GM15510 (cell line): ENCODE measurements around the gene NME9.

Experiments
- POLR2A ChIP-seq: IDR thresholded peaks from 3 replicates; pipeline ENCODE4 v1.6.1; 2011; ENCODE audit warnings: borderline replicate concordance; ENCODE audit not compliant: insufficient read length; ENCODE audit errors: extremely low read depth

Gene NME9

DNA sequence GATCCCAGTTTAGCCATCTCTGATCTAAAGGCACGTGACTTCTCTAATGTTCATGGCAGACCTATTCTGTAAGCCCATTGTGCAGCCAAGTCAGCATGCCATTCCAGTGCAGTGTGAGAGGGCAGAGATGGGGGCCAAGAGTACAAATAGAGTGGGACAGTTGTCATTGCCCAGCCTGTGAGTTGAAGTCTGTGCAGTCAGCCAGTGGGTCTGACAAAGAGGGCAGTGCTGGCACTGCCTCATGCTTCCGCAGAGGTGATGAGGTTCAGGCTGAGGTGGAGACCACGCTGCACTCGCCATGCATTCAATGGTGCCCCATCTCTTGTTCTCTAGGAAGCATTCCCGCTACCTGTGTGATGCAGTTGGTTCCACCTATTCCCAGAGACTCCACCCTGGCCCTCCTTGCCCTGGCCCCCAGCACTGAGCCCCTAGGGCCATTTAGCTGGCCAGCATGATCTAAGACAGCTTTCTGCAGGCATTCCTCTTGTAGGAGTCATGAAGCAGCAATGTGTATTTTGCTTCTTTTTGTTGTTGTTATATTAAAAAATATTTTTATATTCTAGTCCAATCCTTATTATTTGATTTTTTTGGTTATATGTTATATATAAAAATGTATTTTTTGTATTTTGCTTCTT lies 22.4 kb upstream of the NME9 start:
- TF ChIP-seq POLR2A, result no peak

GRCh38 chr3:138351151-138351550 lies 21.5 kb upstream of the NME9 start:
- no peak for TF ChIP-seq POLR2A

- no peak for TF ChIP-seq POLR2A
Observed at GRCh38 chr3:138349926-138350665, 20.4 kb upstream of the NME9 start.

- TF ChIP-seq POLR2A, result no peak
Observed at GRCh38 chr3:138348754-138349739, 19.4 kb upstream of the NME9 start.

DNA sequence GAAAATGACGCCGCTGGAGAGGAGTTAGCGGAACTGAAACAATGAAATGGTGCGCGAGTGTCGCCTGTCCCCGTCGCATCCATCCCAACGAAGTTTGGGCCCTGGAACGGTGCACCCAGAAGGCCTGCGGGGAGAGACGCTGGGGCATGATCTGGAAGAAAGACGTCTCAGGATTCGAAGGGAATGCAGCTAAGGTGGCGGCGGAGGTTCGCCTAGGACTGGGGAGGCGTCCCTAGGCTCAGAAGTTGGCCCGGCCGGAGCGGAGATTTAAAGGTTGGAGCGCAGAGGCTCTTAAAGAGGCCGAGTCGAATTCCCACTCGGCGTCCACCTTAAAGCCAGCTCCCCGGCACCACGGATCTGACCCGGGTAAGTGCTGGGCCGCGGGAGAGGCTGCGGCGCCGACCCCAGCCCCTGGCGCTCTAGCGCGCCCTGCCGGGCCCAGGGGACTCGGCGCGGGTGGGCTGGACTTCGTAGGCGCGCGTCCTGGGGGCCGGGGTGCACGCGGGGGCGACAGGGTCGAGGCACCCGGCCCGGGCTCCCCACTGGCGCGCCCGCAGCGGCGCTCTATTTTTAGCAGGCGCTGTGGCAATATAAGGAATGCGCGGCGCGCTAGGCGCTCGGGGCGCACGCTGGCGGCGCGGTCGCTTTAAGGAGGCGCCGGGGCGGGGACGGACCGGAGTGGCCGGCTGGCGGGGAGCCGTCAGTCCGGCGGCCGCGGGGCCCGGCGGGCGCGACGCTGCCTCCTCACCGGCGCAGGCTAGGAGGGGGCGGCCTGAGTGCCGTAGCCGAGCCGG lies 18.5 kb upstream of the NME9 start, which contains the start of gene MRAS:
Gene MRAS, plus strand, starts transcription at position 620 of the 794 bp plus-strand sequence. CDS start 24,305 bp downstream, outside the sequence.
- TF ChIP-seq POLR2A, result no peak

DNA sequence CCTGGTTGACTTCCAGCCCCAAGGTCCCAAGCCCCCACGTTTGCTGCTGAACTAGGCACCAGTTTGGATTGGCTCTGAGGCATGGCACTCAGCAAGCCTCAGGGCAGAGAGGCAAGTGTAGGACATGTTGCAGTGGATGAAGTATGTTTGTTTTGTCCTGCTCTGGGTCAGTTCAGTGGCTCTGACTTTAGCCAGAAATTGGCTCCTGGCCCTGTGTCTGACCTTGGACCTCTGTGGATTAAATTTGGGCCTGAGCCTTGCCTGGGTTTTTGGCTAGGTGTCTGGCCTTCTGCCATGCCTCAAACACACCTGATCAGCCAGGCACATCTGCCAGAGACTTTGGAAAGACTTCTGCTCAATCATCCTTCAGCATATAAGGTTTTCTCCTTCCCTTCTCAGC lies 15.1 kb upstream of the NME9 start:
- no peak for TF ChIP-seq POLR2A

DNA sequence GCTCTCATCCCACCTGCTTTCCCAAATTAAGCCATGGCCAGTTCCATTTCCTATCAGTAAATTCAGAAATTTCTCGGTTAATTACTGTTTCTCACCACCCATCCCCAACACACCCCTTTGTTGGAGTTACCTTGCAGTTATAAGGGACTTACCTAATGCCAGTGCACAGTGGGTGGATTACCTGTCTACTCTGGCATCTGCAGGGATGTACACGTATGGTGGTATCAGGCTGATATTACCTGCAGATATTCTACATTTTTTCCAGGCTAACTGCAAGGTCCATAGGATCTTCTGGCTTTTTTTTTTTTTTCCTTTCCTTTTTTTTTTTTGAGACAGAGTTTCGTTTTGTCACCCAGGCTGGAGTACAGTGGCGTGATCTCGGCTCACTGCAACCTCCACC lies 10.9 kb upstream of the NME9 start:
- TF ChIP-seq POLR2A, result no peak

- TF ChIP-seq POLR2A, result no peak
Observed at GRCh38 chr3:138338811-138339210, 9.2 kb upstream of the NME9 start.

DNA sequence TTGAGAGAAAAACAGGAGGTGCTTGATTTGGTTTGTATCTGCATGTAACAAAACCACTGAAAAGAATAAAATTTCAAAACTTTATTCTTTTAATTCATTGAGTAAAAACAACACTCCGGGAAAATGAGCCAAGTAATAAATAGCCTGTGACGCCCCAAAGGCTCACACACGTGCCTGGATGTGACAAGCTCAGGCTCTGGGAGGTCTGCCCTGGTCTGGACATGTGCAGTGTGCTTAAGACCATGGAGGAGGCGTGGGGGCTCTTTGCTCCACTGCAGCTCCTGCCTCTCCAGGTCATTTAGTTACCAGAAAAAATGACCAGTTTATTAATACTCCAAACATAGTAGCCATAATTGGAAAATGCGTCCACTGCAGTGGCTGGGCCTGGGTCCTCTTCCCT lies 8.6 kb upstream of the NME9 start:
- TF ChIP-seq POLR2A, result no peak

- no peak for TF ChIP-seq POLR2A
Observed at GRCh38 chr3:138336454-138336999, 6.9 kb upstream of the NME9 start.

- TF ChIP-seq POLR2A, result no peak
Observed at GRCh38 chr3:138334608-138335007, 5.0 kb upstream of the NME9 start.

DNA sequence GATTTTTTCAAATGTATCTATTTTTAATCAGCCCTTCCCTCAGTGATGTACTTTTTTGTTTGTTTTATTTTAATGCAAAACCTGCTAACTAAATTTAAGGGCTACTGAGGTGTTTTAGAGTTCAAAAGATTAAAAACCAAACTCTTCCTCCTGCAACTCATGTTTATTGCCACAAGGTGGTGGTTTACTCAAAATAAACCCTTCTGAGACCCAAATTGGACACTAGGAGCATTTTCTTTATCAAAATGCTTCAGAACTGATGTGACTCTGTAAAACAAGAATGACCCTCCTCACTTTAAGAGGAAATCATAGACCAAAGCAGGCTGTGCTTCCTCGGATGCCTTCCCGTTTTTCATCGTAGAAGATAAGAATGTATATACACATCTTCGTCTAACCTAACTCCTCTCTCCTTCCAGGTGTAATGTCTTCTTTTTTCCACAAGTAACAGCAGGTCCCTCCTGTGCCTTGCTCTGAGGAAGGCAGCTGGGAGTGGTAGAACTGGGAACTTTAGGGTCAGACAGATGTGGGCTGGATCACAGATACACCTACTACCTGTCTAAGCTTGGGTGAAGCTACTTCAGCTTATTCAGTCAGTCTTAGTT lies 2.9 kb upstream of the NME9 start:
- TF ChIP-seq POLR2A, result no peak

- no peak for TF ChIP-seq POLR2A
Observed at GRCh38 chr3:138331143-138331894, 1.7 kb upstream of the NME9 start.
